SK-N-SH treated with all-trans-retinoic acid at 6 μM for 48 hours (cell line): ENCODE measurements around the gene PPP1R15B.

Experiments
- BACH2 ChIP-seq: fragments of 250-450 bp; sonication (Bioruptor Pico); IDR thresholded peaks from 2 replicates; pipeline ENCODE4 v1.9.0; 2021; ENCODE audit warnings: mild to moderate bottlenecking, borderline replicate concordance
- GLIS3 ChIP-seq: fragments of 250-450 bp; sonication (Bioruptor Pico); IDR thresholded peaks from 2 replicates; pipeline ENCODE4 v1.5.0; 2020; ENCODE audit warnings: mild to moderate bottlenecking, moderate library complexity
- ISL1 ChIP-seq: fragments of 250-450 bp; sonication (Bioruptor Pico); IDR thresholded peaks from 2 replicates; pipeline ENCODE4 v2.1.2; 2022; ENCODE audit warnings: mild to moderate bottlenecking, moderate library complexity
- POU6F1 ChIP-seq: fragments of 250-450 bp; sonication (Bioruptor Pico); IDR thresholded peaks from 2 replicates; pipeline ENCODE4 v1.8.0; 2021; ENCODE audit warnings: low read depth, mild to moderate bottlenecking, moderate library complexity, borderline replicate concordance
- RARB ChIP-seq: fragments of 250-450 bp; sonication (Bioruptor Pico); IDR thresholded peaks from 2 replicates; pipeline ENCODE4 v1.8.0; 2021; ENCODE audit warnings: mild to moderate bottlenecking, moderate library complexity
- SNAI2 ChIP-seq: fragments of 250-450 bp; sonication (Bioruptor Pico); IDR thresholded peaks from 2 replicates; pipeline ENCODE4 v1.5.0; 2020; ENCODE audit warnings: mild to moderate bottlenecking, moderate library complexity
- TCF4 ChIP-seq: fragments of 250-450 bp; sonication (Bioruptor Pico); IDR thresholded peaks from 2 replicates; pipeline ENCODE4 v1.8.0; 2021; ENCODE audit warnings: mild to moderate bottlenecking, moderate library complexity, borderline replicate concordance
- TOX ChIP-seq: fragments of 250-450 bp; sonication (Bioruptor Pico); IDR thresholded peaks from 2 replicates; pipeline ENCODE4 v1.8.0; 2021; ENCODE audit warnings: mild to moderate bottlenecking, moderate library complexity, borderline replicate concordance
- ZFP30 ChIP-seq: fragments of 450-650 bp; formaldehyde crosslinking; IDR thresholded peaks from 2 replicates; pipeline ENCODE4 v1.5.0; 2022; ENCODE audit warnings: mild to moderate bottlenecking, moderate library complexity
- ZNF70 ChIP-seq: fragments of 450-650 bp; formaldehyde crosslinking; IDR thresholded peaks from 2 replicates; pipeline ENCODE4 v1.5.0; 2020; ENCODE audit warnings: mild to moderate bottlenecking, moderate library complexity
- TF ChIP-seq, protein P1 (sequence below): fragments of 250-450 bp; sonication (Bioruptor Pico); IDR thresholded peaks from 2 replicates; pipeline ENCODE4 v1.5.1; 2020; ENCODE audit warnings: low read depth, mild to moderate bottlenecking, moderate library complexity
- TF ChIP-seq, protein P2 (sequence below): fragments of 250-450 bp; sonication (Bioruptor Pico); IDR thresholded peaks from 2 replicates; pipeline ENCODE4 v1.8.0; 2020; ENCODE audit warnings: mild to moderate bottlenecking, moderate library complexity, borderline replicate concordance
- TF ChIP-seq, protein P3 (sequence below): fragments of 250-450 bp; sonication (Bioruptor Pico); IDR thresholded peaks from 2 replicates; pipeline ENCODE4 v1.5.0; 2020; ENCODE audit warnings: mild to moderate bottlenecking, moderate library complexity
- TF ChIP-seq, protein P4 (sequence below): fragments of 250-450 bp; sonication (Bioruptor Pico); IDR thresholded peaks from 2 replicates; pipeline ENCODE4 v1.5.1; 2021; ENCODE audit warnings: mild to moderate bottlenecking, moderate library complexity

- TF ChIP-seq, protein P1, sequence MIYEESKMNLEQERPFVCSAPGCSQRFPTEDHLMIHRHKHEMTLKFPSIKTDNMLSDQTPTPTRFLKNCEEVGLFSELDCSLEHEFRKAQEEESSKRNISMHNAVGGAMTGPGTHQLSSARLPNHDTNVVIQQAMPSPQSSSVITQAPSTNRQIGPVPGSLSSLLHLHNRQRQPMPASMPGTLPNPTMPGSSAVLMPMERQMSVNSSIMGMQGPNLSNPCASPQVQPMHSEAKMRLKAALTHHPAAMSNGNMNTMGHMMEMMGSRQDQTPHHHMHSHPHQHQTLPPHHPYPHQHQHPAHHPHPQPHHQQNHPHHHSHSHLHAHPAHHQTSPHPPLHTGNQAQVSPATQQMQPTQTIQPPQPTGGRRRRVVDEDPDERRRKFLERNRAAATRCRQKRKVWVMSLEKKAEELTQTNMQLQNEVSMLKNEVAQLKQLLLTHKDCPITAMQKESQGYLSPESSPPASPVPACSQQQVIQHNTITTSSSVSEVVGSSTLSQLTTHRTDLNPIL (CRISPR knock-in tag) = no peak
- no peak for TF ChIP-seq ISL1 (CRISPR knock-in tag)
- TF ChIP-seq POU6F1 (CRISPR knock-in tag) = no peak
- no peak for TF ChIP-seq BACH2 (CRISPR knock-in tag)
- TF ChIP-seq, protein P2, sequence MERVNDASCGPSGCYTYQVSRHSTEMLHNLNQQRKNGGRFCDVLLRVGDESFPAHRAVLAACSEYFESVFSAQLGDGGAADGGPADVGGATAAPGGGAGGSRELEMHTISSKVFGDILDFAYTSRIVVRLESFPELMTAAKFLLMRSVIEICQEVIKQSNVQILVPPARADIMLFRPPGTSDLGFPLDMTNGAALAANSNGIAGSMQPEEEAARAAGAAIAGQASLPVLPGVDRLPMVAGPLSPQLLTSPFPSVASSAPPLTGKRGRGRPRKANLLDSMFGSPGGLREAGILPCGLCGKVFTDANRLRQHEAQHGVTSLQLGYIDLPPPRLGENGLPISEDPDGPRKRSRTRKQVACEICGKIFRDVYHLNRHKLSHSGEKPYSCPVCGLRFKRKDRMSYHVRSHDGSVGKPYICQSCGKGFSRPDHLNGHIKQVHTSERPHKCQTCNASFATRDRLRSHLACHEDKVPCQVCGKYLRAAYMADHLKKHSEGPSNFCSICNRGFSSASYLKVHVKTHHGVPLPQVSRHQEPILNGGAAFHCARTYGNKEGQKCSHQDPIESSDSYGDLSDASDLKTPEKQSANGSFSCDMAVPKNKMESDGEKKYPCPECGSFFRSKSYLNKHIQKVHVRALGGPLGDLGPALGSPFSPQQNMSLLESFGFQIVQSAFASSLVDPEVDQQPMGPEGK (CRISPR knock-in tag) = no peak
- TF ChIP-seq ZNF70 (CRISPR knock-in tag) = no peak
- no peak for TF ChIP-seq GLIS3 (CRISPR knock-in tag)
- no peak for TF ChIP-seq TCF4
- TF ChIP-seq RARB (CRISPR knock-in tag) = no peak
- TF ChIP-seq, protein P3, sequence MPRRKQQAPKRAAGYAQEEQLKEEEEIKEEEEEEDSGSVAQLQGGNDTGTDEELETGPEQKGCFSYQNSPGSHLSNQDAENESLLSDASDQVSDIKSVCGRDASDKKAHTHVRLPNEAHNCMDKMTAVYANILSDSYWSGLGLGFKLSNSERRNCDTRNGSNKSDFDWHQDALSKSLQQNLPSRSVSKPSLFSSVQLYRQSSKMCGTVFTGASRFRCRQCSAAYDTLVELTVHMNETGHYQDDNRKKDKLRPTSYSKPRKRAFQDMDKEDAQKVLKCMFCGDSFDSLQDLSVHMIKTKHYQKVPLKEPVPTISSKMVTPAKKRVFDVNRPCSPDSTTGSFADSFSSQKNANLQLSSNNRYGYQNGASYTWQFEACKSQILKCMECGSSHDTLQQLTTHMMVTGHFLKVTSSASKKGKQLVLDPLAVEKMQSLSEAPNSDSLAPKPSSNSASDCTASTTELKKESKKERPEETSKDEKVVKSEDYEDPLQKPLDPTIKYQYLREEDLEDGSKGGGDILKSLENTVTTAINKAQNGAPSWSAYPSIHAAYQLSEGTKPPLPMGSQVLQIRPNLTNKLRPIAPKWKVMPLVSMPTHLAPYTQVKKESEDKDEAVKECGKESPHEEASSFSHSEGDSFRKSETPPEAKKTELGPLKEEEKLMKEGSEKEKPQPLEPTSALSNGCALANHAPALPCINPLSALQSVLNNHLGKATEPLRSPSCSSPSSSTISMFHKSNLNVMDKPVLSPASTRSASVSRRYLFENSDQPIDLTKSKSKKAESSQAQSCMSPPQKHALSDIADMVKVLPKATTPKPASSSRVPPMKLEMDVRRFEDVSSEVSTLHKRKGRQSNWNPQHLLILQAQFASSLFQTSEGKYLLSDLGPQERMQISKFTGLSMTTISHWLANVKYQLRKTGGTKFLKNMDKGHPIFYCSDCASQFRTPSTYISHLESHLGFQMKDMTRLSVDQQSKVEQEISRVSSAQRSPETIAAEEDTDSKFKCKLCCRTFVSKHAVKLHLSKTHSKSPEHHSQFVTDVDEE (CRISPR knock-in tag) = no peak
- TF ChIP-seq, protein P4, sequence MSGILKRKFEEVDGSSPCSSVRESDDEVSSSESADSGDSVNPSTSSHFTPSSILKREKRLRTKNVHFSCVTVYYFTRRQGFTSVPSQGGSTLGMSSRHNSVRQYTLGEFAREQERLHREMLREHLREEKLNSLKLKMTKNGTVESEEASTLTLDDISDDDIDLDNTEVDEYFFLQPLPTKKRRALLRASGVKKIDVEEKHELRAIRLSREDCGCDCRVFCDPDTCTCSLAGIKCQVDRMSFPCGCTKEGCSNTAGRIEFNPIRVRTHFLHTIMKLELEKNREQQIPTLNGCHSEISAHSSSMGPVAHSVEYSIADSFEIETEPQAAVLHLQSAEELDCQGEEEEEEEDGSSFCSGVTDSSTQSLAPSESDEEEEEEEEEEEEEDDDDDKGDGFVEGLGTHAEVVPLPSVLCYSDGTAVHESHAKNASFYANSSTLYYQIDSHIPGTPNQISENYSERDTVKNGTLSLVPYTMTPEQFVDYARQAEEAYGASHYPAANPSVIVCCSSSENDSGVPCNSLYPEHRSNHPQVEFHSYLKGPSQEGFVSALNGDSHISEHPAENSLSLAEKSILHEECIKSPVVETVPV (CRISPR knock-in tag) = no peak
- no peak for TF ChIP-seq ZFP30
- TF ChIP-seq SNAI2 (CRISPR knock-in tag) = no peak
- TF ChIP-seq TOX = no peak
These were observed 3.0 kb downstream of the PPP1R15B start for GRCh38 chr1:204408602-204409001.
